GM18508 (cell line): ENCODE results near the gene MTA2.
"Not testable (repeated sequence)": the region's sequence is repeated elsewhere in the genome, so short reads cannot be mapped to it uniquely, and the experiment has no call there.

ENCODE experiments used
- ATAC-seq: cut with Tn5 transposase; IDR thresholded peaks from one replicate; pipeline ENCODE4 v1.9.1; 2021; ENCODE audit warnings: moderate number of reproducible peaks; ENCODE audit not compliant: insufficient read depth, unreplicated experiment

Gene MTA2

GRCh38 chr11:62593434-62594044 is 8.1 kb downstream of the MTA2 start:
- ATAC-seq = no peak

GRCh38 chr11:62592989-62593421 is 8.7 kb downstream of the MTA2 start:
- ATAC-seq = no peak

- no peak for ATAC-seq
These were observed 9.4 kb downstream of the MTA2 start for GRCh38 chr11:62592146-62592815.

DNA sequence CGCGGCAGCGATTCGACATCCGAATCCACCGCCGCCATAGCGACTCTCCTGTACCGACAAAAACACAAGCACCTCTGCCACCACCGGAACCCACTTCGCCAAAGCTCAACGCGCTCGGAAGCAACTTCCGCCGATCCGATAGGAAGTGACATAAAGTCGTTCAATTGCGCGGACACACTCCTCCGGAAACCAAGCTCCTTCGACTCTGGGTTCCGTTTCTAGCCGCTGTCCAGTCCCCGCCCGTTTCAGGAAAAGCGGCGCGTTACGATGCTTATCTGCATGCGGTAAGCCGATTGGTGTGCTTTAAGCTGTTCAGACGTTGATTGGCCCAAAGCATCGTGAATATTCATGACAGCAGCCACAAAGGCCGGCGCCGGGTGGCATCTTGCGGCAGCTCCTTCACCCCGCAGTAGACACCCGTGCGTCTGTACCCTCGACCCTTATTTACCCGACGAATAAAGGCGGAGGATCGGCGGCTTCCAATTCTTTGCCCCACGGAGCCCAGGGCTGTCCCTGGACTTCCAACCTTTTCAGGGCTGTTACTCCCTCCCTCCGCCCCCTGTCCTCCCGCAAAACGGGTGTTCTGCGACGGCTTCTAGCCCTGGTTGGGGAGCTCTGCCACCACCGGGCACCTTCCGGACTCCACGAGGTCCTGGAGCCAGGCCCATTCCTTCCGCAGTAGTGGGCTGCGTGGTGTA is 10.1 kb downstream of the MTA2 start, which contains the start of gene TUT1:
TUT1 (minus strand) TSS at position 76 of the 698 bp plus-strand sequence; CDS start at position 38, 38 bp downstream.
- peak; percentile 58 for ATAC-seq

GRCh38 chr11:62588966-62589637 is 12.6 kb downstream of the MTA2 start:
- ATAC-seq = no peak

- ATAC-seq = not testable (repeated sequence)
These were observed 16.3 kb downstream of the MTA2 start for GRCh38 chr11:62585356-62585755.

DNA sequence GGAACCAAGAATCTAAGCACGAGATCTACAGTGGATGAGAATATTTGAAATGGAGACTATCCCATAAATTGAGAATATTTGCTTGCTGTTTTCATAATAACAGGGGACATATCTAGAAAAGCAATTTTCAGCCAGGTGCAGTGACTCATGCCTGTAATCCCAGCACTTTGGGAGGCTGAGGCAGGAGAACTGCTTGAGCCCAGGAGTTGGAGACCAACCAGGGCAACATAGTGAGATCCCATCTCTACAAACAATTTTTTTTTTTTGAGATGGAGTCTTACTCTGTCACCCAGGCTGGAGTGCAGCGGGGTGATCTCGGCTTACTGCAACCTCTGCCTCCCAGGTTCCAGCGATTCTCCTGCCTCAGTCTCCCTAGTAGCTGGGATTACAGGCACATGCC is 19.9 kb downstream of the MTA2 start:
- not testable (repeated sequence) for ATAC-seq

DNA sequence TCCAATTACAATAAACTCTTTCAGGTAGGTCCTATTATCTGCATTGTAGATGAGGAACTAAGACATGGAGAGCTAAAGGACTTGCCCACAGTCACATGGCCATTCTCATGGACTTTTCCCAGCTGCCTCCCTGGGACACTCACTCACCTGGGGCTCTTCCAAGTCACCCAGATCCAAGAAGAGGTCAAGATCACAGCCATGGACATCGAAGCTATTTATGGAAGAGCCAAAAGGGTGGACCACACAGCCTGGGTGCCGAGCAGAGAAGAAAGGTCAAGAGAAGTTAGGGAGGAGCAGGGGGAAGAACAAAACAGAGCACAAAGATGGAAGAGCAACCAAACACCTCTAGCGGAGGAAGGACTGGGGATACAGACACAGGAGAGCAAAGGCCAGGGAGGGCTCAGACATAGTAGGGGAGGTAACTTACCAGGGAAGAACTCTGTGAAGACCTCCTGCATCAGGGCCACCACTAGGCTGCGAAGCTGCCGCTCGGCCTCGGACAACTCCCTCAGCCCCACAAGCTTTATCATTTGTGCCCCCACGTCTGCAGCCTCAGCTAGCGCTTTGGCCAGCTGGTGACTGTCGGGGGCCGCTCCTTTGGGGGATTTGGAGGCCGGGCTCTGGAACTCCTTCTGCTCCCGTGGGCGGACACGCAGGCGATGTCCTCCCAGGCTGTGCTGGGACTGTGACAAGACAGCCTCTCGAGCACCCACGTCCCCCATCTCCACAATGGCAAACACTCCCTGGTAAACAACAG is 20.5 kb downstream of the MTA2 start:
- no peak for ATAC-seq

DNA sequence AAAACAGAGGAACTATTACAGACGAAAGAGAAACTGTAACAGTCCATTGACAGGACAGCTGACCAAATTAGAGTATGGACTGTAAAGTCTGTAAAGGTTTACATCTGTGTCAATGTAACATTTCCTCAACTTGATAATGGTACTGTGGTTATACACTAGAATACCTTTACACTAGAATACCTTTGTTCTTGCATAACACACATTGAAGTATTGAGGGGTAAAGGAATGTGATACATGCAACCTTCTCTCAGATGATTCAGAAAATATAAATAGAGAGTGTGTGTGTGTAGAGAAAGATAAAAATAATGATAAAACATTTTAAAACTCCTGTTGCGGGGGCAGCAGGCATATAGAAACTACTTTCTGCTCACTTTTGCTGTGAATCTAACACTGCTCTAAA is 22.4 kb downstream of the MTA2 start:
- no peak for ATAC-seq

GRCh38 chr11:62578541-62578940 is 23.1 kb downstream of the MTA2 start:
- no peak for ATAC-seq

GRCh38 chr11:62577046-62577714 is 24.5 kb downstream of the MTA2 start:
- ATAC-seq = no peak

- no peak for ATAC-seq
These were observed 25.8 kb downstream of the MTA2 start for GRCh38 chr11:62575837-62576236.

- ATAC-seq = no peak
These were observed 26.5 kb downstream of the MTA2 start for GRCh38 chr11:62575156-62575555.

- ATAC-seq = no peak
These were observed 27.1 kb downstream of the MTA2 start for GRCh38 chr11:62574363-62575071.

DNA sequence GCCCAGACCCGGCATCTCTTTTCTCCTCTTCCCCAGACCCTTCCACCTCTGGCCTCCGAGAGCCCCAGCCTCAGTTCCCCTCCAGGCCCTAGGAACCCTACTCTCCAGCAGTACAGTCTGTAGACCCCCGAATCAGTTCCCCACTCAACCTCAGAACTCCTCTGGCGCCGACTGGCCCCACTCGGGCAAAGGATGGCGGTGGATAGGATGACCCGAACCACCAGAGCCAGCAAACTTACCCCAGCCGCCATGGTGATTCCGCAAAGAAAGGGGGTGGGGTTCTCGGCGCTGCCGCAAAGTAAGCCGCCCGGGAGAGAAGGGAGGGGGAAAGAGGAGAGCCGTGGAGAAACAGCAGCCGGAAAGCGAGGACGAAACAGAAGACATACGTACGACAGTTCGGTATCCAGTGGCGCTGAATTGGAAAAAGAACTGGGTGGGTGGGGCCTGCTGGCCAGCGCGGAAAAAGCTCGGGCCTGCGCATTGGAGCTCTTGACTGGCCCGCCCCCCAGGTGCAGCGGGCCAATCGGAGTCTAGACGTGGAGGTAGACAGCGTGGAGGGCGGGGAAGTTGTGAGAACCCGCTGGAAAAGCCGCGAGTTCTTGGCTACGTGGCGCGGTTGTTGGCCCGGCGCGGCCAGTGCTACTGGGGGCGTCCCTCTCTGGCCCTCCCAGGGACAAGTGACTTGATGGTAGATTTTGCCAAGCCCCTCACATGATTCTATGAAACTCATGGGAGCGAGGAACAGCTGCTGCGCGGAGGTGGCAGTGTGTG is 27.9 kb downstream of the MTA2 start, which contains the start of gene EEF1G:
EEF1G (minus strand) TSS at position 300 of the 771 bp plus-strand sequence; CDS start at position 251, 49 bp downstream.
- peak; percentile 73 for ATAC-seq

GRCh38 chr11:62573006-62573591 is 28.6 kb downstream of the MTA2 start:
- ATAC-seq = no peak

- no peak for ATAC-seq
These were observed 29.2 kb downstream of the MTA2 start for GRCh38 chr11:62572431-62572830.

- ATAC-seq = not testable (repeated sequence)
These were observed 30.2 kb downstream of the MTA2 start for GRCh38 chr11:62571493-62571892.
